GM21576 (cell line): ENCODE results near the gene UGGT1.
"Not testable (repeated sequence)": the region's sequence is repeated elsewhere in the genome, so short reads cannot be mapped to it uniquely, and the experiment has no call there.

Experiments
- ATAC-seq: cut with Tn5 transposase; IDR thresholded peaks from one replicate; pipeline ENCODE4 v1.9.1; 2021; ENCODE audit warnings: mild to moderate bottlenecking, moderate library complexity; ENCODE audit not compliant: unreplicated experiment

Gene UGGT1

DNA sequence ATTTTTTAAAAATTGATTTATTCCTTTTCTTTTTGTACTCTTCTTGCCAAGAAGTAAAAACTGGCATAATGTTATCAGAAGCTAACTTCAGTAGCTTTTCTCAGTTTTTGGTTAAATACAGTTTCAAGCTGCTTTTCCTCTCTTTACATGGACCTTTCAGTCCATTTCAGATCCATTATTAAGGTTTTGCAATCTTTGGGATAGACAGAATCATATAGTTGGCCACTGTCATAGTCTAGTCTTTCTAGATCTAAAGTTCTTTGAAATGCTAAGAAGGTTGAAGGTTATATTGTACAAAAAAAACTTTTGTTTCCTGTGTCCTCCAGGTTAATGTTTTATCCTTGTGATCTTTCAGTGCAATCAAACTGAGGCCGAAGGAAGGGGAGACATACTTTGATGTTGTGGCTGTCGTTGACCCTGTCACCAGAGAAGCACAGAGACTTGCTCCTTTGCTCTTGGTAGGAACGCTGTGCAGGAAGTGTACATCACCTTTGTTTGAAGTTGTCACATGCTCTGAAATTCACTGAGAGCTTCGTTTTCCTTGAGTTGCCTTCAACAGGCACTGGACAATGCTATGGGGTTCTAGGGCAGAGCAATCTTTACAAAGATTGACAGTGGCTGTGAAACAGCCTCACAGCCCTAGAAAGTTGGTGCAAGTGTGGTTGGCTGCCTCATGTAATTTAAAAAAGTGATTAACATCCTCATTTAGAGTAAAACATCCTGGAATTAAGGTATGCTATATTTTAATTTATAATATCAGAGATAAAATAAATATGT is 79.1 kb downstream of the UGGT1 start:
- ATAC-seq: no peak

DNA sequence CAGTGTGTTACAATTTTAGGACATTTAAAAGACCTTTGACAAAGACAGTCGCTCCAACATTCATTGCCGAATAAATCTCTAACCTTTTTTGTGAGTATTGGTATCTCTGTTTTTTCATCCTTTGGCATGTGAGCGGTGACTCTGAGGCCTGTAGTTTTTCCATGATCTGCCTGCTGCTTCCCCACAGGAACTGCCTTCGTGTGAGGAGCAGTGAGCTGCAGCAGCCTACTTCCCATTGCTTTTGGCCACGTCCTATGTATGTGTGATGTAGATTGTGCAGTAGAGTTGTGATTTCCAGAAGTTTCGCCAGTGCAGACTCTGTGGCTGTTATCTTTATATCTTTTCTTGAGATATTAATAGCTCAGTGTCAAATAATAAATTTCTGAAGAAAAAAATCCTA is 79.8 kb downstream of the UGGT1 start:
- no peak for ATAC-seq

DNA sequence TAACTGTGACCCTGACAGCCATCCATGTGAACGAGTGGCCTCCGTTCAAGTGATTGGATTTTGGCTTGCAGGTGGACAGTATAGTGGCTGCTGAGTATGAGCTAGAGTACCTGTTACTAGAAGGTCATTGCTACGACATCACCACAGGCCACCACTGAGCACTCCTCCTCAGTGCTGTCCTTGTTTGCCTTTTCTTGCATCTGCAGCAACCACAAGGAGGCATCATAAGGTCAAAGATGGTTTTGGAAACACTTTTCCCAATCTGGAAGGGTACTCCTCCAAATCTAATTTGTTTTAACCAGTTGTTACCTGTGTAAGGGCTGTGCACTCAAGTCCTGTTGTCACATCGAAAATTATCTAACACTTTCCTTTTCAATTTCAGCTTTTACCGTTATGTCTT is 81.2 kb downstream of the UGGT1 start:
- no peak for ATAC-seq

DNA sequence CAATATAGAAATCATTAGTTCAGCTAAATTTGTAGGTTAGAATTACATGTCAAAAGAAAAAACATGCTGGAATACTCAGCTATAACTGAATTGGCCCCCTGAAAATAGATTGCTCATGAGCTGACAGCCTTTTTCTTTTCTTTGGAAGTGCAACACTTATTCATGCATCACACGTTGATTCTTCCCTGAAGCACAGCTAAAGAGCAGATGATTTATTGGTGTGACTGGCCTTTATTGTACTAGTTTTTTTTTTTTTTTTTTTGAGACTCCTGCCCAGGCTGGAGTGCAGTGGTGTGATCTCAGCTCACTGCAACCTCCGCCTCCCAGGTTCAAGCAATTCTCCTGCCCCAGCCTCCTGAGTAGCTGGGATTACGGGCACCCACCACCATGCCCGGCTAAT is 83.1 kb downstream of the UGGT1 start:
- not testable (repeated sequence) for ATAC-seq

DNA sequence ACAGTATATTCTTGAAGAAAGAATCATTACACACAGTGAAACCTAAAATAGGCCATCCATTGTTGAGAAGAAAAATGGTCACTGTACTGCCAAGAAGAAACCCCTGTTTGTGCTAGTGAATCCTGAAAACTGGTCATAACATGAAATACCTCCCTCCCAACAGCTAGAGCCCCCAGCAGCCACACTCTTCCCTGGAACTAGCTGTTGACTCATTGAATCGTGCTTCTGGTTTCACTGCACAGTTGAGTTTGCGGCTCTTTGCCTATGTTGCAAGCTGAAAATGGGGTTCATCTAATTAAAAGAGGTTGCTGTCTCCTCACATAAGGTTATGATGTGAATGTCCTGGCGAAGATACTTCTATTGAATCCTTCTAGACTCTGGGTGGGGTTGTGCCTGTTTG is 86.3 kb downstream of the UGGT1 start:
- ATAC-seq: no peak

DNA sequence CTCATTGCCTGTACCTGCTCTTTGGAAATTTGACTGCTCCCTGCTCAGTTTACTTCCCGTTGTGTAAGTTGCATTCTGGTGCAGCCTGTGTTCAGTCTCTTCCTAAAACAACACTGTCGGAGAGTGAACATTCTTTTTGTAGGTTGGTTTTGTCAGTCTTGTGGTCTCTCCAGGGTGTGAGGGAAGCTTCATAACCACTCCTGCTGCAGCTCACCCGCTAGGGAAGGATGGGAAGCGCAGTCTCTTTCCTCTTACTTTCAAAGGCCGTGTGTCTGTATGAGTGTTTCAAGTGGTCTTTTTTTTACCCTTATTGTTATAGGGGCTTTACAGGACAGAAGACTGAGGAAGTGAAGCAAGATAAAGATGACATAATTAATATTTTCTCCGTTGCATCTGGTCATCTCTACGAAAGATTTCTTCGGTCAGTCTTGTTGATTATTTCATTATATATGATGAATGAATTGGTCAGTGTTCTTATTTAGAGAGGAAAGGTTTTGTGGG is 87.2 kb downstream of the UGGT1 start:
- no peak for ATAC-seq

DNA sequence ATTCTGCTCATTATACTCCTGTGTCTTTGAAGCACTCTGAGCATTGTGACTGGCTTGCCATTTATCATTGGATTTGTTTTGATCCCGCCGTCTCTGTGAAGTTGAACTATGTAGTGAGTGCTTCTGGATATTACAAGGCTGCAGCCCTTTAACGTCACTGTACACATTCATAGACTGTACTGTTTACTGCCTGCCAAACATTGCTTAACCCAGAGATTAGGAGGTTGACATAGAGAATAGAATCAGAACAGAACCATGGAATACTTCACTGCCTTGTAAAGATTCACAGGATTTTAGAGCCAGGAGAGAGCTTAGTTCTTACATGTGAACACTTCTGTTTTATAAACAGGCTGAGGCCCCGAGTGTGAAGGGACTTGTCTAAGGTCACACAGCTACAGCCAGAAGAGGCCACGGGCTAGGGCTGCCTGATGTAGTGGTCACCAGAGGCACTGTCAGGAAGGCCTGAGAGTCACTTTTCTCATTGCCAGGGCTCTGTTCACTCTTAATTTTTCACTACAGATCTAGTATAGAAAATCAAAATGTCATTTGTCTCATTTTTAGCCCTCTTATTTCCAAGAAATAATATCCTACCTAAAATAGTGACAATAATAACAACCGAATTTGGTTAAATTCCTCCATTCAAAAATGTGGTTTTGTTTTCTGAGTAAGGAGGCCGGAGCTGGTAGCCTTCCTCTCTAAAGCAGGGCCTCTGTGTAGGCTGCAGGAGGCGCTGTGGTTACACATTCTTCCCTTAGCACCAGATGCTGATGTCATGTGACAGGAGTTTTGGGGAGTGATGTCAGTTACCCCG is 87.9 kb downstream of the UGGT1 start:
- peak; percentile 72 for ATAC-seq

DNA sequence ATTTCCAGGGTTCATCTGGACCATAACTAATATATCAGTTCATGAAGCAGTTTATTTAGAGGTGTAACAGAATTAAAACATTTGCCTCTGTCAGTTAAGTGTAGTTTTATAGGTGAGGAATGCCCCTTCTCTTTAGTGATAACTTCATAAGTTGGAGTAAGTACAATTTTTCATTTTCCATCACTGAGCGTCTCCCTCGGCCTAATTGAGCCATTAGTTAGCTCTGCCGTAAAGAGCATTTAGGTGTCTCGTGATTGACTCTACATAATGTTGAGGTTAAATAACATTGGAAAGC is 88.4 kb downstream of the UGGT1 start:
- no peak for ATAC-seq

DNA sequence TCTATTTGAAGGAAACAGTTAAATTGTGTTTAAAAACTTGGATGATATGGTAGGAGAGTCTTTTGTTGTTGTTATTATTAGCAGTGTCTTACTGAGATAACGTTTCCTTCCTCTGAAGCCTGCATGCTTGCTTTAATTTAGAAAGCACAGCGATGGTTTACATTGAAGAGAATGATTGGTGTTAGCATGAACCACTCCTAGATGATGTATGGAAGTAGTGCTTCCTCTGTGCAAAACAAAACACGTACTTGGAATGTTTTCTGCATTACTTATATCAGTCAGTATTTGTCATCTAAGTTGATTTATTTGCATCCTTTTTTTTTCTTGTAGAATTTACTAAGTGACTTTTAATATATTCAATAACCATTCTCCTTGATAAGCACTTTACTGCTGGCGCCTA is 89.0 kb downstream of the UGGT1 start:
- no peak for ATAC-seq

DNA sequence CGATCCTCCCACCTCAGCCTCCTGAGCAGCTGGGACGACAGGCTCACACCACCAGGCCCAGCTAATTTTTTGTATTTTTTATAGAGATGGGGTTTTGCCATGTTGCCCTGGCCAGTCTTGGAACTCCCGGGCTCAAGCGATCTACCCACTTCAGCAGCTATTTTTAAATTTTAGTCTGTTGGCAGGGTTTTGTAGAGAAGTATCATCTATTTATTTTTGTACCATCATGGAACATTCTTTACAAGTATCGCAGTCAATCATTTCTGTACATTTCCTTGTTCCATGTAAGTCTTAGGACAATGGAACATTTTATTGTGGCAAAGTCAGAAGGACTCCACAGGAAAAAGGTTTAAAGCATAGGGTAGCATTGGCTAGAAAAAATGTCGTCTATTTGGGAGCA is 94.6 kb downstream of the UGGT1 start:
- ATAC-seq: no peak

DNA sequence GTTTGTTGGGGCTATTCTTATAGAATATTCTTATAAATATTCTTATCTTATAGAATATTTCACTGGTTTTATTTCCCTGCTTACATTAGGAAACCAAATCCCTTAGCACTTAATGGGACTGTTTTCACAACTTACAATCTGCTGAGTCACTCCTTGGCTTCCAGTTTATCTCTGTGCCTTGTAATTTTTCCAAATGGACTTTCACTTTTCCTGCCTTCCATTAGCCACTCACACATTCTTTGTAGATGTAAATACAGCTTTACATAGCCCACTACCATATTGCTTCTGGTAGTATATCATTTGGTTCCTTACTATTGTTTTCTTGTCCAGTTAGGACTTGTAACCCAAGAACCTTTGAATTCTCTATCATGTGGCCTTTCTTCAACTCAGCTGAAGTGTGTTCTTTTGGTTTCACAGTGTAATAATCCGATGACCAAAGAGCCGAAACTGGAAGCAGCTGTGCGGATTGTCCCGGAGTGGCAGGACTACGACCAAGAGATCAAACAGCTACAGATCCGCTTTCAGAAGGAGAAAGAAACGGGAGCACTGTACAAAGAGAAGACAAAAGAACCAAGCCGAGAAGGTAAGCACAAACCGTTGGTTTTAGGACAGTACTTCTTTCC is 96.1 kb downstream of the UGGT1 start:
- ATAC-seq: no peak

DNA sequence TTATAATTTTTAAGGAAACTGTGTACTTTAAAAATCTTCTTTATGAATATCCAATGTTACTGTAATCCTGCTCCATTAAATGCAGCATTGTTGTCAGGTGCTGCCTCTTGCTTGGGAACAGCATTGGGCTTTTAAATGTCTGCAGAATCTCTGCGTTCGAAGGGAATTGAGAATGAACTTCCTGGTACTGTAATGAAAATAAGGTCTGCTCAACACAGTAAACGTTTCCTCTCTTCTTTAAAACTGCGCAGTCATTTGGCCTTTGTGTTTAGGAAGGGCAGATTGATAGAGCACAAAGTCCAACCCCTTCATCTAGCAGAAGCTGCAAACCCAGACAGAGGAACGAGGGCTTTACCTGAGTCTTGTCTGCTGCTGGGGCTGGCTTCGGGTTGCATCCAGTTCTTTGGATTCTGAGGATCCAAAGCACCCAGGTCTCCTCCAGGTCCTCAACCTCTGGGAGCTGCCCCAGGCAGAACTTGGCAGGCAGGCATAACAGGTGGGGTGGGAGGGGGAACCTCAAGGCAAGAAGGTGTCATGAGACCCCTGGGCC is 104.5 kb downstream of the UGGT1 start:
- no peak for ATAC-seq

DNA sequence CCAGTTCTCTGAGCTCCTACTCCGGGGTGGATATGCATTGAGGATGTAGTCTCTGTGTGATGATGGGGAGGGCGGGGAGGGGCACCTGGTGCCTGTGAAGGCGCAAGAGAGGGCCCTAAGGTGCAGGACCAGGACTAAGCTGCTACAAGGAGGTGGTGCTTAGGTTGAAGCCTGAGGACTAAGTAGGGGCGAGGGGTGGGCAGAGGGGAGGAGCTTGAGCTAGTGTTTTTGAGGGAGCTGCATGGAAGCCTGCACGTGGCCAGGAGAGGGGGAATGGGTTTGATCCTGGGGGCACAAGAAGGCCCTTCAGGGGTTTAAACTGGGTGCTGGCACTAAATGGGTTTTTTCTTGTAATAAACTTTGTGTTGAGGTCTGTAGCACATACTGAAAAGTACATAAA is 105.0 kb downstream of the UGGT1 start:
- no peak for ATAC-seq

DNA sequence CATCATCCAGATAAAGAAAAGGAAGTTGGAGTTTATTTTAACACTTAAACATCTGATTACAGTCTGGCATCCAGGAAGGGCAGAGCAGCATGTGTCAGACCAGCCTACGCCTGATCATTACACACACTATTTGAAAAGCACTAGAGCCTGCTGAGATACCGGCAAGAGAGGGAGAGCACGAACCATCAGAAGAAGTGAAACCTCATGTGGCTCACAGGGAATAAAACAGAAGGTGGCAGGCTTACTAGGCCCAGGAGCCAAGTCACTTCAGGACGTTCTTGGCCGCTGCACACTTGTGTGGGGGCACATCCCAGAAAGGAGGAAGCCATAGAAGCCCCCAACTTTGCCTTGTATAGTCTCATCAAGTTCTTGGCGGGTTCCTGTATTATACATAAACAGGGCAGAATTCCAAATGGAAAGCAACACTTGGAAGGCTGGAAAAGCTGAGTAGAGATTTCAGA is 105.5 kb downstream of the UGGT1 start:
- peak; percentile 70 for ATAC-seq

DNA sequence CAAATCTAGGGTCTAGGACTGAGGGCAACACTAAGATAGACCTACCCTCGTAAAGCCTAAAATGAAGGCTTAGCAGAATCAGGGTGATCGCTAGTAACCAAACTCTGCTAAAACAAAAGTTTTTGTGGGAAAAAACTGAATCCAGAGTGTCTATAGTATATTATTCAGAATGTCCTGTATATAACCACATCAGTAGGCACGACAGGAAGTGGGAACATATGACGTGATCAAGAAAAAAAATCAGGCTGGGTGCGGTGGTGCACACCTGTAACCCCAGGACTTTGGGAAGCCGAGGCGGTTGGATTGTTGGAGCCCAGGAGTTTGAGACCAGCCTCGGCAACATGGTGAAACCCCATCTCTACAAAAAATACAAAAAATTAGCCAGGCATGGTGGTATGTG is 106.1 kb downstream of the UGGT1 start:
- ATAC-seq: no peak

DNA sequence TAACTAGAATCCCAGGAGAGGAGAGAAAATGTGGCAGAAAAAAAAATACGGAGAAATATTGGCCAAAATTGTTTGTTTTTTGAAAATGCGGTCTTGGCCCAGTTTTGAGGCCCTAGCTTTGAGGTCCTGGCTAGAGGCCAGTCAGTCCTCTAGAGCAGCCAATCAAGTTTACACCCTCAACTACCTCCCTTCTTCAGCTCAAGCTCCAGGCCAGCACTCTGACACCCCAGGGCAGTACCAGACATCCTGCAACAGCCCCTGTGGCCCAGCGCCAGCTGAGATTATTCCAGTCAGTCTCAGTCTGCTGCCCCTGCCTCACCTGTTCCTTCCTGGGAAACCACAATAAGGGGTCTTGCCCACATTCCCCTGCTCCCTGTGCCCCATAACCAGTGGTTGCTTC is 107.7 kb downstream of the UGGT1 start:
- ATAC-seq: no peak

DNA sequence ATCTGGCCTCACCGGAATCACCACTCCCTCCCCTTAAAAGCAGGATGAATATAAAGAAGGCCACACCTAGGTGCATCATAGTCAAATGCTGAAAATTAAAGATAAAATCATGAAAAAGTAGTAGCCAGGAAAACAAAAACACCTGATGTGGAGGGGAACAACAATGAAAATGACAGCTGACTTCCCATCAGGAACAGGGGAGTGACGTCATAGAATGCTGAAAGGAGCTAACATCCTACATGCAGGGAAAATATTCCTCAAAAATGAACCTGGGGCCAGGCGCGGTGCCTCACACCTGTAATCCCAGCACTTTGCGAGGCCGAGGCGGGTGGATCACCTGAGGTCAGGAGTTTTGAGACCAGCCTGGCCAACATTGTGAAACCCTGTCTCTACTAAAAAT is 108.1 kb downstream of the UGGT1 start:
- no peak for ATAC-seq

DNA sequence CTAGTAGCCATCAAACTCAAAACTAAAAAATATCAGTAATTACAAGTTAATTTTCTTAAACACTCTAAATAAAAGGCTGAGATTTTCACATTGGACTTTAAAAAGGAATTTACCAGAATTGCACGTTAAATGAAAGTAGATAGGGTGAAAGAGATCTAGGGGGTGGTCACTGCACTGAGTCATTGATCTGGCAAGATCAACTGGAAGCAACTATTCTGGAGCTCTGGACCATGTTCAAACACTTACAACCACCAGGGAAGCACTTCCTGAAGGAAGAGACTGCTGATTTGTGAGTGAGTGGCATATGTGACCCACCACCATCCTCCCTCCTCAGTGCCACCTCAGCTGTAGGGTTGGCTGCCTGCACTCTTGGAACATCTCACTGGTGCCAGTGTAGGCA is 111.8 kb downstream of the UGGT1 start:
- ATAC-seq: no peak

DNA sequence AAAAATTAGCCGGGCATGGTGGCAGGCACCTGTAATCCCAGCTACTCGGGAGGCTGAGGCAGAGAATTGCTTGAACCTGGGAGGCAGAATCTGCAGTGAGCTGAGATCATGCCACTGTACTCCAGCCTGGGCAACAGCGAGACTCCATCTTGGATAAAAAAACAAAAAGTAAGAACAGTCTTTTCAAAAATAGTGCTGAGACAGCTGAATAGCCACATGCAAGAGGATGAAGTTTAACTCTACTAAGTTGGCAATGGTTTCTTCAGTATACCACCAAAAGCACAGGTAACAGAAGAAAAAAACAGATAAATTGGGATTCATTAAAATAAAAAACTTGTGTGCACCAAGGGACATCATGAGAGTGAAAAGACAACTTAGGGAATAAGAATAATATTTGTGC is 115.2 kb downstream of the UGGT1 start:
- no peak for ATAC-seq

DNA sequence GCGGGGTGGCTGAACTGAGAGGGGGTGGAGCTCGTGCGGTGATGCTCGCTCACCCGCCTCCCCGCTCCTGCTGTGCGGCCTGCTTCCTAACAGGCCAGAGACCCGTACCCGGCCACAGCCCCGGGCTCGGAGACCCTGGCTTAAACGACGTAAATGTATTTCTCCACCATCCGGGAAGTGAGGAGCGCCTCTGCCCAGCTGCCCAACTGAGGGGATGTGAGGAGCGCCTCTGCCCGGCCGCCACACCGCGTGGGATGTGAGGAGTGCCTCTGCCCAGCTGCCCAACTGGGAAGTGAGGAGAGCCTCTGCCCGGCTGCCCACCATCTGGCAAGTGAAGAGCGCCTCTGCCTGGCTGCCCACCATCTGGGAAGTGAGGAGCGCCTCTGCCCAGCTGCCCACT is 117.0 kb downstream of the UGGT1 start:
- ATAC-seq: no peak

DNA sequence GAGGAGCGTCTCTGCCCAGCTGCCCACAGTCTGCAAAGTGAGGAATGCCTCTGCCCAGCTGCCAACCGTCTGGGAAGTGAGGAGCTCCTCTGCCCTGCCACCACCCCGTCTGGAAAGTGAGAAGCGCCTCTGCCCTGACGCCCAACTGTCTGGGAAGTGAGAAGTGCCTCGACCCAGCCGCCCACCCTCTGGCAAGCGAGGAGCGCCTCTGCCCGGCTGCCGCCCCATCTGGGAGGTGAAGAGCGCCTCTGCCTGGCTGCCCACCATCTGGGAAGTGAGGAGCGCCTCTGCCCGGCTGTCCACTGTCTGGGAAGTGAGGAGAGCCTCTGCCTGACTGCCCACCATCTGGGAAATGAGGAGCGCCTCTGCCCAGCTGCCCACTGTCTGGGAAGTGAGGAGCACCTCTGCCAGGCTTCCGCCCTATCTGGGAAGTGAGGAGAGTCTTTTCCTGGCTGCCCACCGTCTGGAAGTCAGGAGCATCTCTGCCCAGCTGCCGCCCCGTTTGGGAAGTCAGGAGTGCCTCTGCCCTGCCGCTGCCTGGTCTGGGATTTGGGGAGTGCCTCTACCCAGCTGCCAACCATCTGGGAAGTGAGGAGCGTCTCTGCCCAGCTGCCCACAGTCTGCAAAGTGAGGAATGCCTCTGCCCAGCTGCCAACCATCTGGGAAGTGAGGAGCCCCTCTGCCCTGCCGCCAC is 117.8 kb downstream of the UGGT1 start:
- not testable (repeated sequence) for ATAC-seq
